Coronary artery (tissue), 2 donors: Measurements from ENCODE around the gene GEMIN7.

Experiments
- DNase-seq: peaks from one replicate; pipeline ENCODE4 v3.0.0-alpha.2; 2017; ENCODE audit warnings: low spot score
- H3K27ac ChIP-seq, 2 donors: fragments of 200-600 bp; sonication (generic); one replicate each; pipeline ENCODE4 v1.5.1; 2016 to 2019
- H3K4me3 ChIP-seq: fragments of 200-600 bp; sonication (generic); 2 replicates; pipeline ENCODE4 v1.5.1; 2016; ENCODE audit warnings: mild to moderate bottlenecking, moderate library complexity
- TF ChIP-seq, protein P1 (sequence below): fragments of 200-600 bp; sonication (generic); IDR thresholded peaks from one replicate; pipeline ENCODE4 v1.5.1; 2019; ENCODE audit warnings: antibody characterized with exemption

The GEMIN7 gene

DNA sequence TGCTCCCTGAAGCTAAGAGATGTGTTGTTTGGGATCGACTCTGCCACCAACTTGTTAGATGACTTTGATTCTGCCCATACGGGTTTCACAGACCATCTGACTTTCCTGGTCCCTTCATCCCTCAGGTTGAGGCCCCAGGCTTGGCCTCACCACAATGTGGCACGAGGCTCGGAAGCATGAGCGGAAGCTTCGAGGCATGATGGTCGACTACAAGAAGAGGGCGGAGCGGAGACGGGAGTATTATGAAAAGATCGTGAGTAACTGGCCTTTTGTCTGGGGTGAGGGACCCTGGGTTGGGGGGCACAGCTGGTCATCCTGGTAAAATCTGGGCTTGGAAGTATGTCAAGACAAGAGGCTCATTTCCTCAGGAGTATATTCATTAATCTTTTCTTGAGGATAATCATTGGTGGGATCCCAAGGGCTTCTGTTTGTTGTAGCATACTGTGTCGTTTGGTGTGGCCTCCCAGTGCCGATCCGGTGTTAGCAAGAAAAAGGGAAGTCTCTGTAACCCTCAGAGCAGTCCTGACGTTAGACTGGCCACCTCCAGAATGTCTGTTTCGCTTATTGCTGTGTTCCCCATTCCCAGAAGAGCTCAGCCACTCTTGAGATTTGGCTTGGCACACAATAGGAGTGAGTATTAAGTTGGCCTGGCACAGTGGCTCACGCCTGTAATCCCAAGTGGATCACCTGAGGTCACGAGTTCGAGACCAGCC, 38.8 kb upstream of the GEMIN7 start:
- DNase-seq = no peak
- Histone ChIP-seq H3K4me3 (peak overlapping the region; percentile 97), H3K27ac (peak overlapping the region in 1 of 2 donors; percentile 98)
- TF ChIP-seq, protein P1, sequence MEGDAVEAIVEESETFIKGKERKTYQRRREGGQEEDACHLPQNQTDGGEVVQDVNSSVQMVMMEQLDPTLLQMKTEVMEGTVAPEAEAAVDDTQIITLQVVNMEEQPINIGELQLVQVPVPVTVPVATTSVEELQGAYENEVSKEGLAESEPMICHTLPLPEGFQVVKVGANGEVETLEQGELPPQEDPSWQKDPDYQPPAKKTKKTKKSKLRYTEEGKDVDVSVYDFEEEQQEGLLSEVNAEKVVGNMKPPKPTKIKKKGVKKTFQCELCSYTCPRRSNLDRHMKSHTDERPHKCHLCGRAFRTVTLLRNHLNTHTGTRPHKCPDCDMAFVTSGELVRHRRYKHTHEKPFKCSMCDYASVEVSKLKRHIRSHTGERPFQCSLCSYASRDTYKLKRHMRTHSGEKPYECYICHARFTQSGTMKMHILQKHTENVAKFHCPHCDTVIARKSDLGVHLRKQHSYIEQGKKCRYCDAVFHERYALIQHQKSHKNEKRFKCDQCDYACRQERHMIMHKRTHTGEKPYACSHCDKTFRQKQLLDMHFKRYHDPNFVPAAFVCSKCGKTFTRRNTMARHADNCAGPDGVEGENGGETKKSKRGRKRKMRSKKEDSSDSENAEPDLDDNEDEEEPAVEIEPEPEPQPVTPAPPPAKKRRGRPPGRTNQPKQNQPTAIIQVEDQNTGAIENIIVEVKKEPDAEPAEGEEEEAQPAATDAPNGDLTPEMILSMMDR = no peak

DNA sequence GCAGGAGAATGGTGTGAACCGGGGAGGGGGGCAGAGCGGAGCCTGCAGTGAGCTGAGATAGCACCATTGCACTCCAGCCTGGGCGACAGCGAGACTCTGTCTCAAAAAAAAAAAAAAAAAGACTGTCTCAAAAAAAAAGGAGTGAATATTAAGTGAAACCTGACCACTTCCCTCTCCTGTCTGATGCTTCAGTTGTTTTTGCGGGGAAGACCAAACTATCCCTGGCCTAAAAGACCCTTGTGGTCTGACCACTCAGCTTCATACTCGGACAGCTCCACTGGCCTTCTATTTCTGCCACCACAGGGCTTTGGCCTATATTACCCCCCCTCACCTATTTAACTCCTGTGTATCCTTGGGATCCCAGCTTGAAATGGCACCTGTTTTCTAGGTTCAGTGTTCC, 37.9 kb upstream of the GEMIN7 start:
- TF ChIP-seq, protein P1 = no peak
- H3K4me3 ChIP-seq = no peak overlapping the region
- no peak for DNase-seq
- no peak overlapping the region for H3K27ac ChIP-seq

DNA sequence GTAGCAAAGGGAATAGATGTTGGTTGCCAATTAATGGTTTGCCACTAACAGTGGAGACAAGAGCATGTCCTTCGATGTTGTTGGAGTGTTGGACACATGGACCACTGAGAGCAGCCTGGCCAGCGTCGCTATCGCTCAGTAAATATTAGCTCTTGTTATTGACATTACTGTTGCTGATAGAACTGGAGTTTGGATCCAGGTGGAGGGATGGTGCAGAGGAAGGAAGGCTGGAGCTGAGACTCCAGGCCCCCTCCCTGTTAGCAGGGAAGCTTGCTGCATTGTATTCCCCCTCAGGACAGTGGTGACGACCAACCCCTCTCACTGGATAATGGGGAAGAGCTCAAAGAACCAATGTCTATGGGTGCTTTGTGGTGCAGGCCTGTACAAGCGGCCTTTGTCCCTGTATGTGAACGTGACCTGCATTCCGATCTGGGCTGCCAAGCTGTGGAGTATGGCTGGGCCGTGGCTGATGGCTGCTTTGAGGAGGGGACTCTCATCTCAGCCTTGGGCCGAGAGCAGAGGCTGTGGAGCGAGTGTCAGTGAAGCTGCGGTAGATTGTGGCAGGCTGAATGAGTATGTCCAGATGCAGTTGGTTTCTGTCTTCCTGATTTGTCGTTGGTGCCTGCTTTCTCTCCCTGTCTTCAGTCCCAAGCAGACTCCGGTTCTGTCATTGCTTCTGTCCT, 33.2 kb upstream of the GEMIN7 start:
- Histone ChIP-seq H3K27ac (no peak overlapping the region), H3K4me3 (no peak overlapping the region)
- no peak for DNase-seq
- TF ChIP-seq, protein P1 = no peak

DNA sequence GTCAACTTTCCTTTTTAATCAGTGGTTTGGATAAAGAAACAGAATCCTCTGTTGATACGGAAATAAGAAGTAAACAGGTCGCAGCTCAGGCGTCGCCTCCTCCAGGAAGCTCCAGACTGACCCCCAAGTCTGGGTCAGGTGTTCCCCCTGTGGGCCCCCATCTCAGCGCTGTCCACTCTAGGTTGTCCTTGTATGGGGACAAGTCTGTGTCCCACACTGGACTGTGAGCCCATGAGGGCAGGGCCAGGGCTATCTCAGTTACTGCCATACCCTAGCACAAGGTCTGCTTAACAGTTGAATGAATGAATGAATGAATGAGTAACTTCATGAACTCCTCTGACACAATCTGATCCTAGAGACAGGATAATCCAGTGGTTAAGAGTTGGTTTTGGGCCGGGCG, 32.7 kb upstream of the GEMIN7 start:
- H3K4me3 ChIP-seq = no peak overlapping the region
- DNase-seq = no peak
- no peak overlapping the region for H3K27ac ChIP-seq
- TF ChIP-seq, protein P1 = no peak

DNA sequence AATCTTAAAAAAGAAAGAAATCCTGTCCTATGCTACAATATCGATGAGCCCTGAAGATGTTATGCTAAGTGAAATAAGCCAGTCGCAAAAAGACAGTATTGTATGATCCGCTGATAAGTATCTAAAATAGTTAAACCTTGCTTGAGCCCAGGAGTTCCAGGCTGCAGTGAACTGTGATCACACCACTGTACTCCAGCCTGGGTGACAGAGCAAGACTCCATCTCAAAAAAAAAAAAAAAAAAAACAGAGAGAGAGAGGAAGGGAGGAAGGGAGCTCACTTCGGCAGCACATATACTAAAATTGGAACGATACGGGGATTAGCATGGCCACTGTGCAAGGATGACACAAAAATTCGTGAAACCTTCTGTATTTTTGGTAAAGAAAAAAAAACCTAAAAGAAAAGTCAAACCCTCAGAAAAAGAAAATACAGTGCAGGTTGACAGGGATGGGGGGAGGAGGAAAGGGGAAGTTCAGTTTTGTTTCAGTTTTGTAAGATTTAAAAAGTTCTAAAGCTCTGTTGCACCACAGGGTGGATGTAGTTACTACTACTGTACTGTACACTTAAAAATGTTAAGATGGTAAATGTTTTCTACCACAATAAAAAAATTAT, 31.8 kb upstream of the GEMIN7 start:
- Histone ChIP-seq H3K27ac (no peak overlapping the region), H3K4me3 (no peak overlapping the region)
- TF ChIP-seq, protein P1 = no peak
- no peak for DNase-seq

DNA sequence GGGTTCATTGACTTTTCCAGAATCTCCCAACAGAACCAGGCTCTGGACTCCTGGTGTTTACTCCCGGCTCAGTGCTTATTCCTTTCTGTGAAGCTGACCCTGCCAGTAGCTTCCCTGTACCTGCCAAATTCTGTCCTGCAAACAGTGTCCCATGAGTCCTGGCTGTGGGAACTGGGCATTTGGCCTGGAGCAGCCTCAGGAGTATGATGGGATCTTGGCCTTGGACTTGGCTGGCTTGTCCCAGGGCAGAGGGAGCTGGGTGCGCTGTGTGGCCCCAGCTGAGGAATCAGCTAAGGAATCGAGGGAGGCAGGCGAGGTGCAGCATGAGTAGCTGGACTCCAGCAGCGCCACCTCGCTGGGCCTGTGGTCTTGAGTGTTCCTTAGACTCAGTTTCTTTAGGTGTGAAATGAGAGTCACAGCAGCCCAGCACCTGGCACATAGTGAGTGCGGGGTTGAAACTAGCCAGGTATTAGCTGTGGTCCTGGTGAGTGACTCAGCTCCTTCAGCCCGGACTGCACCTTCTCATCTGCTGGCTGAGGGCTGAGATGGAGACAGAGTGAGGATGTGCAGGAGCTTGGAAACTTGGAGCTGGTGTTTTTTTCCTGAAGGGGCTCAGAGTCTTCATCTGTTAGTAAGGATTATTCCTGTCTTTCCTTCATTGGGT, 29.9 kb upstream of the GEMIN7 start:
- no peak overlapping the region for H3K4me3 ChIP-seq
- TF ChIP-seq, protein P1 = no peak
- DNase-seq = no peak

More for the DNA sequence above, 29.9 kb upstream of the GEMIN7 start:
- no peak overlapping the region for H3K27ac ChIP-seq
